Naive B cell (primary cell): ENCODE results near the gene PDRG1. TPM values are rescaled to one million over a fixed set of nuclear protein-coding genes. Genes with fewer than 3 reads are reported as not detected.

Experiments
- ATAC-seq, 2 donors: fragments of 150-1000 bp; cut with Tn5 transposase; 2 replicates each; pipeline ENCODE4 v1.10.0; 2021; ENCODE audit warnings: low read depth in 2 of 2, mild to moderate bottlenecking in 2 of 2, moderate library complexity in 2 of 2
- DNase-seq: peaks from one replicate; pipeline ENCODE4 v3.0.0; 2022
- H3K27ac Mint-ChIP-seq, 6 donors: one replicate each; pipeline ENCODE4 v1.8.0; 2020 to 2022; ENCODE audit warnings: mild to moderate bottlenecking in 6 of 6, mixed read lengths in 6 of 6, moderate library complexity in 5 of 6, inconsistent platforms in 2 of 6
- H3K27me3 Mint-ChIP-seq, 3 donors: one replicate each; pipeline ENCODE4 v1.8.0; 2021 to 2022; ENCODE audit warnings: mixed read lengths in 3 of 3, mild to moderate bottlenecking in 1 of 3
- H3K36me3 Mint-ChIP-seq, 2 donors: one replicate each; pipeline ENCODE4 v1.8.0; 2020 to 2022; ENCODE audit warnings: mixed read lengths in 2 of 2, inconsistent platforms in 1 of 2, mild to moderate bottlenecking in 1 of 2
- H3K4me1 Mint-ChIP-seq, 3 donors: one replicate each; pipeline ENCODE4 v1.8.0; 2020 to 2022; ENCODE audit warnings: mixed read lengths in 3 of 3, inconsistent platforms in 1 of 3, mild to moderate bottlenecking in 1 of 3, moderate library complexity in 1 of 3
- H3K4me3 Mint-ChIP-seq, 8 donors: one replicate each; pipeline ENCODE4 v1.8.0; 2020 to 2022; ENCODE audit warnings: mild to moderate bottlenecking in 8 of 8, mixed read lengths in 8 of 8, moderate library complexity in 8 of 8, inconsistent platforms in 2 of 8
- H3K9me3 Mint-ChIP-seq, 7 donors: one replicate each; pipeline ENCODE4 v1.8.0; 2020 to 2022; ENCODE audit warnings: mixed read lengths in 7 of 7, mild to moderate bottlenecking in 5 of 7, inconsistent platforms in 2 of 7, moderate library complexity in 1 of 7
- polyA plus RNA-seq, 6 donors: library from polyadenylated mRNA; unstranded; fragments of 300-500 nt; fragmentation: Illumina TruSeq; gene quantifications; one replicate each; pipeline ENCODE4 v1.2.3, GENCODE V29; 2021; ENCODE audit warnings: low read depth in 6 of 6

The PDRG1 gene
- polyA plus RNA-seq, 6 donors from 2014 or later, result 16.3 to 27.4 (median 20.8) TPM

DNA sequence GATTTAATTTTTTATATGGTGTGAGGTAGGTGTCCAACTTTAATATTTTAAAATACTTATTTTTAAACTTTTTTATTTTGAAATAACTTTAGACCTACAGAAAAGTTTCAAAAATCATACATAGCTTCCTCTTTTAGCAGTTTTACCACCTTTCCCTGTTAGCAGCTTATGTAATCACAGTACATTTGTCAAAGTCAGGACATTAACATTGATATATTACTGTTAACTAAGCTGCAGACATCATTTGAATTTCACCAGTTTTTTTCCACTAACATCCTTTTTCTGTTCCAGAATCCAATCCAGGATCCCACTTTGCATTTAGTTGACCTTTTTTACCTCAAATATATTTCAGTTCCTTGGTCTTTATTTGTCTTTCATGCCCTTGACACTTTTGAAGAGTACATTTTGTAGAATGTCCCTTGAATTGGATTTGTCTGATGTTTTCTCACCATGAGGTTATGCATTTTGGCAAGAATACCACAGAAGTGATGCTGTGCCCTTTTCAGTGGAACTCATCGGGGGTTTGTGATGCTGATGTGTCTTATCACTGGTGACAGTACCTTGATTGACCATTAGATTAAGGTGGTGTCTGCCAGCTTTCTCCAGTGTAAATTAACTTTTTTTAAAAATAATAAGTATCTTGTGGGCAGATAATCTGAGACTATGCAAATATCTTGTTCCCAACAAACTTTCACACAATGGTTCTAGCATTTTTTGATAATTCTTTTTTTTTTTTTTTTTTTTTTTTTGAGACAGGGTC, 48.0 kb downstream of the PDRG1 start:
- H3K9me3 Mint-ChIP-seq, result no peaks in the 10 kb centered on the region
- H3K4me3 Mint-ChIP-seq, result no peak overlapping the region
- DNase-seq (no peak), ATAC-seq (no peak)
- H3K4me1 Mint-ChIP-seq, result no peaks in the 10 kb centered on the region
- H3K27ac Mint-ChIP-seq, result no peak overlapping the region
- no peaks in the 10 kb centered on the region for H3K36me3 Mint-ChIP-seq
- H3K27me3 Mint-ChIP-seq, result no peaks in the 10 kb centered on the region

DNA sequence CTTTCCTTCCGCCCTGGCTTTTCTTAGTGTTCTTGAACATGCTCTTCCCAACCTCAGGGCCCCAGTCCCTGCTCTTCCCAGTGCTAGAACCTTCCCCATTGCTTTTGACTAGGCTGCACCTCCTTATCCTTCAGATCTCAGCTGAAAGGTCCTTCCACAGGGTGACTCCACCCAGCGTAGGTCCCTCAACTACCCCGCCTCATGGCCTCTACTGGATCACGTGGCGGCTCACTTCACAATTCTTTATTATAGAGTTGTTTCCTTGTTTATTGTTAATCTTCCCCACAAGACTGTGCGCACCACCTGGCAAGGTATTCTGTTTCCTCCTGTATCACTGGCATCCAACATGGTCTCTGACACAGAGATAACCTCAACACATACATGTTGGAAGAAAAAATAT, 50.2 kb downstream of the PDRG1 start:
- no peak overlapping the region for H3K4me3 Mint-ChIP-seq
- no peaks in the 10 kb centered on the region for H3K9me3 Mint-ChIP-seq
- no peak for ATAC-seq

DNA sequence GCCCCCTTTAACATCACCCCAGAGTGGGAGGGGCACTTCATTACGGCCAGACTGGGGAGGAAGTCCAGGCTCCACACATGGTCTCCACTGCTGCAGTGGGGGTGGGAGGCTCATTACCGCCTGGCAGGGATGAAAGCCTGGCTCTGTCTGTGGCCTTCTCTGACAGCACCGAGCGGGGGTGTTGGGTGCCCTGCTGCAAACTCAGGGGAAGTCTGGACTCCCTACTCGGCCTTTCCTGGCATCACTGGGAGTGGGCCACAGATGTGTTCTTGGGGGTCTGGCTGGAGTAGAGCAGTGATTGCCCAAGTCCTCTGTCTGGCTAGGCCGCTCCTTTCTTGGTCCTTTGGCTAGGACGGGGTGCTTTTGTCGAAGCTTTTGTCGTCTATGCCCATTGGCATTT, 54.3 kb downstream of the PDRG1 start:
- H3K4me1 Mint-ChIP-seq, result peaks cover 0 to 10% (median 8%) of the 10 kb centered on the region in 3 donors
- H3K27ac Mint-ChIP-seq, result peak overlapping the region; percentile 50 to 96 (median 86)
- no peaks in the 10 kb centered on the region for H3K9me3 Mint-ChIP-seq
- H3K36me3 Mint-ChIP-seq, result no peaks in the 10 kb centered on the region
- ATAC-seq (no peak), DNase-seq (no peak)
- no peak overlapping the region for H3K4me3 Mint-ChIP-seq
- no peaks in the 10 kb centered on the region for H3K27me3 Mint-ChIP-seq

More for the DNA sequence above, 50.2 kb downstream of the PDRG1 start:
- H3K36me3 Mint-ChIP-seq, result no peaks in the 10 kb centered on the region
- DNase-seq, result no peak
- no peak overlapping the region for H3K27ac Mint-ChIP-seq
- H3K27me3 Mint-ChIP-seq, result no peaks in the 10 kb centered on the region
- H3K4me1 Mint-ChIP-seq, result no peaks in the 10 kb centered on the region

DNA sequence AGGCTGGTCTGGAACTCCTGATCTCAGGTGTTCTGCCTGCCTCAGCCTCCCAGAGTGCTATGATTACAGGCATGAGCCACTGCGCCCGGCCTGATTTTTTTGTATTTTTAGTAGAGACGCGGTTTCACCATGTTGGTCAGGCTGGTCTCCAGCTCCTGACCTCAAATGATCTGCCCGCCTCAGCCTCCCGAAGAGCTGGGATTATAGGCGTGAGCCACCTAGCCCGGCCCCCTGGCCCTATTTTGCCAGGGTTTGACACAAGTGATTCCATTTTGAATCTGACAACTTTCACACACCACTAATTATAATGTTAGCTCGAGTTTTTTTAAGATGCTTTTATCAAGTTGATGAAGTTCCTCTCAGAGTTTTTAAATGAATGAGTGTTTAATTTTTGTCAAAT, 55.8 kb downstream of the PDRG1 start:
- Mint-ChIP-seq H3K36me3 (no peaks in the 10 kb centered on the region), H3K4me1 (peaks cover 0 to 10% (median 8%) of the 10 kb centered on the region in 3 donors), H3K4me3 (no peak overlapping the region), H3K27me3 (no peaks in the 10 kb centered on the region), H3K27ac (peak overlapping the region; percentile 36 to 90 (median 82)), H3K9me3 (no peaks in the 10 kb centered on the region)
- DNase-seq (no peak), ATAC-seq (no peak)

DNA sequence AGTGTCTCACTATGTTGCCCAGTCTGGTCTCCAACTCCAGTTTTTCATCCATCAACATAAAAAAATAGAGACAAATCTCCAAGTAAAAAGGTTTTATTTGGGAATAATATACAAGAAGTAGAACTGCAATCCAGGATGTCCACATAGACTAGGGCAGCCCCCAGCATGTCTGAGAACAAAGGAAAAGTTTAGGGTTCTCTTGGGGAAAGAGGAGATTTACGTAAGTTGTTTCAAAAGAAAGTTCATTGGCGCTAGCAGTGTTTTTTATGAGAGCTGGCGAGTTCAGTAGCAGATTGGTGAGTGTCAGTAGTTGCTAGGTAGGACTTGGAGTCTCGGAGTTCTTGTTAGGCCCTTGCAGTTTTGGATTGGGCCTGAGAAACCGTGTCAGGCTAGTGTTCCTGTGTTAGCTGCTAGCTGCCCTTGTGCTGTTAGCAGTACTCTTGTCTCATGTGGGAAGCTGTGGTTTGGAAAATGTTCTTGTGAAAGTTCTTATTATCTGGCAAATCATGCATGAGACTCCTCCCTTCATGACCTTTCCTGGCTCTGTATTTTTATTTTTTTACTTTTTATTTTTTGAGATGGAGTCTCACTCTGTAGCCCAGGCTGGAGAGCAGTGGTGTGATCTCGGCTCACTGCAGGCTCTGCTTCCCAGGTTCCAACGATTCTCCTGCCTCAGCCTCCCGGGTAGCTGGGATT, 56.7 kb downstream of the PDRG1 start:
- Mint-ChIP-seq H3K4me1 (peaks cover 4 to 10% (median 8%) of the 10 kb centered on the region in 3 donors), H3K27me3 (peaks cover 0 to 2% (median 0%) of the 10 kb centered on the region in 3 donors), H3K9me3 (no peaks in the 10 kb centered on the region), H3K27ac (peak overlapping the region; percentile 46 to 96 (median 92)), H3K36me3 (no peaks in the 10 kb centered on the region), H3K4me3 (peak overlapping the region in 7 of 8 donors; percentile 16 to 73 (median 38))
- peak; percentile 80 for DNase-seq
- ATAC-seq, result peak; percentile 99 to 100

Other genes with a start within 250 kb of the PDRG1 start
- 10 to 100 TPM in 1 of 6 donors, 1 to 10 TPM in 5; 6.2 to 13.0 (median 8.9) TPM for gene BCL2L1, start 229.2 kb downstream of the PDRG1 start, polyA plus RNA-seq
- under 1 TPM in 5 of 6 donors, not detected in 1; 0.08 to 0.44 (median 0.18) TPM for gene TPX2, start 212.8 kb downstream of the PDRG1 start, polyA plus RNA-seq
- not detected for gene MYLK2, start 132.7 kb downstream of the PDRG1 start, polyA plus RNA-seq
- gene FOXS1, start 106.4 kb downstream of the PDRG1 start, polyA plus RNA-seq, result not detected
- gene DUSP15, start 81.5 kb downstream of the PDRG1 start, polyA plus RNA-seq, result 1 to 10 TPM in 1 of 6 donors, not detected in 5; 1.7 TPM
- gene TTLL9, start 81.4 kb downstream of the PDRG1 start, polyA plus RNA-seq, result under 1 TPM in 3 of 6 donors, not detected in 3; 0.09 to 0.43 (median 0.21) TPM
- under 1 TPM in 1 of 6 donors, not detected in 5; 0.03 TPM for gene XKR7, start 16.1 kb upstream of the PDRG1 start, polyA plus RNA-seq
- not detected for gene CCM2L, start 58.4 kb upstream of the PDRG1 start, polyA plus RNA-seq
- gene HCK, start 100.2 kb upstream of the PDRG1 start, polyA plus RNA-seq, result 10 to 100 TPM; 26.7 to 71.4 (median 56.5) TPM
- 10 to 100 TPM; 28.4 to 44.0 (median 31.6) TPM for gene TM9SF4, start 157.7 kb upstream of the PDRG1 start, polyA plus RNA-seq